ENCODE data around the gene FNDC5. TPM values are rescaled to one million over a fixed set of nuclear protein-coding genes. Genes with fewer than 3 reads are reported as not detected.
A peak's percentile ranks its signal among the peaks of the same experiment; 100 is the strongest.

FNDC5 gene
- total RNA-seq, 1 experiment from 2014 or later, result 4.5 TPM

DNA sequence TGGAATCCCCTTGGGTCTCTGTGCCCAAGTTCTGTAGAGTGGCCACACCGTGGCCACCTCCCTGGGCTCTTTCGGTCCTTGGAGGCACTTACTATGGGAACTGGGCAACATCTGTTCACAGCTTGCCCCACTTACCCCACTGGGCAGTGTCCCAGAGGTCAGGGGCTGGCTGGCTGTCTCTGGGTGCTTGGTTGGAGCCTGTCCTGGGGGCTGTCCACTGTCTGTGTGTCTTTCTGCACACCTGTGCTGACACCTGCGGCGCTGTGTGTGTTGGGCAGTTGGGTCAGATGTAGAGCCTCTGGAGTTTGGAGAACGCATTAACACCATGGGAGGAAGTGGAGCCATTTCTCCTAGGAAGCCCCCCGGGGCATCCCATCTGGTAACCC, 31.8 kb upstream of the FNDC5 start:
- peak overlapping the region; percentile 45 to 75; a peak in 4 of 5 replicates for H3K4me3 Mint-ChIP-seq
- no peak for DNase-seq
- H3K27me3 Mint-ChIP-seq (ENCODE audit: low read depth), result peaks cover 69% of the 10 kb centered on the region
- Histone ChIP-seq H3K9ac (ENCODE audit: extremely low read depth, insufficient read length, low read length) (no peak overlapping the region), H3K4me1 (ENCODE audit: insufficient read depth, low read length) (no peaks in the 10 kb centered on the region), H2AFZ (ENCODE audit: low read length) (no peak overlapping the region), H3K27ac (ENCODE audit: insufficient read length, low read depth, low read length) (no peak overlapping the region), H2BK120ac (ENCODE audit: low read depth, low read length, poor library complexity, severe bottlenecking) (no peak overlapping the region), H3K56ac (ENCODE audit: insufficient read length, low read depth, low read length) (no peak overlapping the region), H2AK5ac (ENCODE audit: insufficient read length, low read length) (no peak overlapping the region), H2BK12ac (ENCODE audit: insufficient read length, low read depth, low read length) (no peak overlapping the region), H4K8ac (replicated peaks; ENCODE audit: insufficient read length, low read depth, low read length) (no peak overlapping the region), H2BK15ac (ENCODE audit: low read depth, low read length) (no peak overlapping the region), H2BK20ac (ENCODE audit: low read depth, low read length, poor library complexity, severe bottlenecking) (no peak overlapping the region), H3K14ac (ENCODE audit: insufficient read depth, low read length) (no peak overlapping the region), H3T11ph (ENCODE audit: low read length) (no peak overlapping the region), H2BK5ac (ENCODE audit: insufficient read length, low read length) (no peak overlapping the region), H4K91ac (ENCODE audit: insufficient read length, low read depth, low read length) (no peak overlapping the region), H3K79me2 (ENCODE audit: insufficient read depth, low read length) (no peaks in the 10 kb centered on the region), H3K79me1 (ENCODE audit: insufficient read depth, low read depth, low read length, poor library complexity, severe bottlenecking) (no peaks in the 10 kb centered on the region), H3K23me2 (ENCODE audit: insufficient read length, low read depth, low read length, poor library complexity, severe bottlenecking) (peaks cover 8% of the 10 kb centered on the region), H3K9me3 (ENCODE audit: control insufficient read depth, low read depth, low read length) (no peaks in the 10 kb centered on the region), H3K27me3 (ENCODE audit: insufficient read depth, low read length) (peaks cover 22% of the 10 kb centered on the region; the same call in 1 of the 2 replicates), H3K18ac (ENCODE audit: insufficient read length, low read depth, low read length) (no peak overlapping the region), H3K23ac (ENCODE audit: insufficient read length, low read depth, low read length) (no peak overlapping the region), H4K20me1 (ENCODE audit: control insufficient read depth, insufficient read depth, insufficient read length) (no peaks in the 10 kb centered on the region), H3K4me2 (ENCODE audit: insufficient read depth, insufficient read length, low read length) (no peak overlapping the region), H3K4ac (ENCODE audit: low read depth, low read length) (no peak overlapping the region), H4K5ac (ENCODE audit: insufficient read length, low read depth, low read length) (no peak overlapping the region)
- H3K27ac Mint-ChIP-seq, result no peak overlapping the region
- H3K9me3 Mint-ChIP-seq, result no peaks in the 10 kb centered on the region; a peak in 2 of 5 replicates
- H3K36me3 Mint-ChIP-seq (ENCODE audit: insufficient read depth in 1 of 3, low read depth in 3 of 3), result no peaks in the 10 kb centered on the region; a peak in 1 of 7 replicates
- peaks cover 6 to 13% of the 10 kb centered on the region in 2 experiments for H3K4me1 Mint-ChIP-seq
- WGBS (ENCODE audit: extremely low coverage, insufficient read length, low lambda C conversion rate), result no CpG with 5 or more reads among the region's 6 CpGs
- TF ChIP-seq, protein P1, sequence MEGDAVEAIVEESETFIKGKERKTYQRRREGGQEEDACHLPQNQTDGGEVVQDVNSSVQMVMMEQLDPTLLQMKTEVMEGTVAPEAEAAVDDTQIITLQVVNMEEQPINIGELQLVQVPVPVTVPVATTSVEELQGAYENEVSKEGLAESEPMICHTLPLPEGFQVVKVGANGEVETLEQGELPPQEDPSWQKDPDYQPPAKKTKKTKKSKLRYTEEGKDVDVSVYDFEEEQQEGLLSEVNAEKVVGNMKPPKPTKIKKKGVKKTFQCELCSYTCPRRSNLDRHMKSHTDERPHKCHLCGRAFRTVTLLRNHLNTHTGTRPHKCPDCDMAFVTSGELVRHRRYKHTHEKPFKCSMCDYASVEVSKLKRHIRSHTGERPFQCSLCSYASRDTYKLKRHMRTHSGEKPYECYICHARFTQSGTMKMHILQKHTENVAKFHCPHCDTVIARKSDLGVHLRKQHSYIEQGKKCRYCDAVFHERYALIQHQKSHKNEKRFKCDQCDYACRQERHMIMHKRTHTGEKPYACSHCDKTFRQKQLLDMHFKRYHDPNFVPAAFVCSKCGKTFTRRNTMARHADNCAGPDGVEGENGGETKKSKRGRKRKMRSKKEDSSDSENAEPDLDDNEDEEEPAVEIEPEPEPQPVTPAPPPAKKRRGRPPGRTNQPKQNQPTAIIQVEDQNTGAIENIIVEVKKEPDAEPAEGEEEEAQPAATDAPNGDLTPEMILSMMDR (conservative IDR thresholded peaks at IDR 0.05), result no peak
